ENCODE results near the gene DLK1. TPM values are rescaled to one million over a fixed set of nuclear protein-coding genes. Genes with fewer than 3 reads are reported as not detected.

DLK1 gene
- total RNA-seq, 6 experiments from 2014 or later: 1.7 to 13.4 (median 3.8) TPM; not detected in 3

DNA sequence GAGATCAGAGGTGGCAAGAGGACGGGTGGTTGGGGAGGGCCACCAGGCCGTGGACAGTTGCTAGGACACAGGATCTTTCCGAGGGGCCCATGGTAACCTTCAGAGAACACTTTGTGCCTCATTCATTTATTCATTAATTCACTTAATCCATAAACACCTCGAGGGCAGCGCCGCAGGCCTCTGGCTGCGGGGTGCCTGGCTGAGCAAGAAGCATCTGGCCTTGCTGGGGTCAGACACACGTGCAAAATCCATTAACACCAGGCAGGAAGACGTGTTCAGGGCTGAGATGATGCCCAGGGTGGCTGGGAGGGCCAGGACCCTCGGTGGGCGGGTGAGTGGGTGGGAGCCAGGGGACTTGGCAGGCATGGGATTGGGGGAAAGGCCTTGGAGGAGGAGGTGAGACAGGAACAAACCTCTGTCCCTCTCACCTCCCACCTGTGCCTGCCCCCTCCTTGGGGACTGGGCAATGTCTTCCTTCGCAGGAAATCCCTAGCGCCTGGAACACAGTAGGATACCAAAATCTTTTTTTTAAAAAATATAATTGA is 6.6 kb upstream of the DLK1 start:
- no peaks in the 10 kb centered on the region for H3K27me3 ChIP-seq

GRCh38 chr14:100721568-100721967 is 5.1 kb upstream of the DLK1 start:
- intact Hi-C loops (cut with DNase I): no loop called here
- H3K27me3 ChIP-seq: no peaks in the 10 kb centered on the region
- no peaks in the 10 kb centered on the region for H3K4me1 ChIP-seq
- no peak overlapping the region for H3K27ac ChIP-seq
- no peak for ATAC-seq
- H3K4me3 ChIP-seq: no peak overlapping the region
- TF ChIP-seq POLR2A (IDR thresholded peaks at IDR 0.05) (no peak), CTCF (IDR thresholded peaks at IDR 0.05) (no peak)
- 51% methylated on average over 2 of the region's 5 CpGs for WGBS (ENCODE audit: insufficient coverage, low coverage, low lambda C conversion rate, missing lambda C conversion rate)
- no peaks in the 10 kb centered on the region for H3K9me3 ChIP-seq
- no peak for DNase-seq
- no peaks in the 10 kb centered on the region for H3K36me3 ChIP-seq

More for the DNA sequence above, 6.6 kb upstream of the DLK1 start:
- Histone ChIP-seq H3K9me3 (no peaks in the 10 kb centered on the region), H3K4me1 (no peaks in the 10 kb centered on the region), H3K27ac (no peak overlapping the region), H3K36me3 (no peaks in the 10 kb centered on the region), H3K4me3 (no peak overlapping the region)
- no peak for TF ChIP-seq CTCF (IDR thresholded peaks at IDR 0.05)
- intact Hi-C loops (cut with DNase I): loop anchor here in 1 of 2 donors (10.0 kb wide), 1 partner anchor 105 kb away; the partner anchor contains the start of gene MEG3
- no peak for DNase-seq
- 52% methylated on average over 5 of the region's 13 CpGs for WGBS (ENCODE audit: insufficient coverage, low coverage, low lambda C conversion rate, missing lambda C conversion rate)
- no peak for ATAC-seq

DNA sequence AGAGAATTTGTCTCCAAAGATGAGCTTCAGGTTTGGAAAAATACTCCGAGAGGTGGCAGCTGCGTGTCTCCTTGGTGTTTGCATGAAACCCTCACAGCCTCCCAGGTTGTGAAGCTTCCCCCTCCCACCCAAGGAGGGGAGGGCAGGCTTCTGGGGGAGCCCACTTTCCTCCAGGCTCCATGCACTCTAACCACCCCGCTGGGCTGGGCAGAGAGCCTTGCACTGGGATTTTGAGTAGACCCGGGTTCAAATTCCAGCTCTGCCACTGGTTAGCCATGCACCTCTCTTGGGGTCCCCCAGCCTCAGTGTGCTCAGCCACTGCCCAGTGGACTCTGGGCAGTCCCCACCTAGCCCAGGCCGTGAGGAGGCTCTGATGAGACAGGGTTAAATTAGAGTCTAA is 4.3 kb upstream of the DLK1 start:
- Histone ChIP-seq H3K4me1 (no peaks in the 10 kb centered on the region), H3K4me3 (no peak overlapping the region), H3K27me3 (no peaks in the 10 kb centered on the region), H3K27ac (no peak overlapping the region), H3K9me3 (no peaks in the 10 kb centered on the region), H3K36me3 (no peaks in the 10 kb centered on the region)
- ATAC-seq (no peak), DNase-seq (no peak)
- intact Hi-C loops (cut with DNase I): no loop called here
- TF ChIP-seq CTCF (IDR thresholded peaks at IDR 0.05): no peak
- no peak for TF ChIP-seq POLR2A (IDR thresholded peaks at IDR 0.05)
- WGBS (ENCODE audit: insufficient coverage, low coverage, low lambda C conversion rate, missing lambda C conversion rate): 68% methylated on average over 4 of the region's 5 CpGs

GRCh38 chr14:100723135-100723829 is 3.4 kb upstream of the DLK1 start:
- ATAC-seq: peak in 1 of 4 donors; percentile 12
- no peaks in the 10 kb centered on the region for H3K4me1 ChIP-seq
- no peak for DNase-seq
- H3K27me3 ChIP-seq: no peaks in the 10 kb centered on the region
- no peaks in the 10 kb centered on the region for H3K9me3 ChIP-seq
- no peak overlapping the region for H3K4me3 ChIP-seq
- H3K36me3 ChIP-seq: no peaks in the 10 kb centered on the region
- no peak for TF ChIP-seq CTCF (IDR thresholded peaks at IDR 0.05)
- no peak for TF ChIP-seq POLR2A (IDR thresholded peaks at IDR 0.05)
- intact Hi-C loops (cut with DNase I): no loop called here
- 35% methylated on average over 5 of the region's 21 CpGs for WGBS (ENCODE audit: insufficient coverage, low coverage, low lambda C conversion rate, missing lambda C conversion rate)
- H3K27ac ChIP-seq: no peak overlapping the region
